Spleen (tissue), 11 donors: ENCODE results near the gene OBSCN. TPM values are rescaled to one million over a fixed set of nuclear protein-coding genes. Genes with fewer than 3 reads are reported as not detected.

Experiments used
- DNase-seq: peaks from one replicate; pipeline ENCODE4 v3.0.0-alpha.2; 2020
- H3K27ac ChIP-seq, 8 donors: fragments of 200-600 bp; sonication (generic) in 7 of 8; 1 replicate in 4 of 8; 2 replicates in 4 of 8; pipeline versions ENCODE4 v1.5.0 to v1.8.0; 2016 to 2021; ENCODE audit warnings: inconsistent platforms in 4 of 8, mild to moderate bottlenecking in 4 of 8, moderate library complexity in 1 of 8
- H3K27me3 ChIP-seq, 7 donors: fragments of 200-600 bp; sonication (generic) in 6 of 7; replicated peaks in 1 of 7; 1 replicate in 4 of 7; 2 replicates in 3 of 7; pipeline versions ENCODE4 v1.5.0 to v1.8.0; 2016 to 2021; ENCODE audit warnings: inconsistent platforms in 3 of 7, mild to moderate bottlenecking in 1 of 7
- H3K36me3 ChIP-seq, 6 donors: fragments of 200-600 bp; sonication (generic) in 5 of 6; 1 replicate in 4 of 6; 2 replicates in 2 of 6; pipeline versions ENCODE4 v1.5.0 to v1.8.0; 2016 to 2021; ENCODE audit warnings: inconsistent platforms in 2 of 6
- H3K4me1 ChIP-seq, 6 donors: fragments of 200-600 bp; sonication (generic) in 5 of 6; 1 replicate in 3 of 6; 2 replicates in 3 of 6; pipeline versions ENCODE4 v1.5.0 to v1.8.0; 2016 to 2021; ENCODE audit warnings: inconsistent platforms in 3 of 6
- H3K4me3 ChIP-seq, 8 donors: fragments of 200-600 bp; sonication (generic) in 7 of 8; 1 replicate in 4 of 8; 2 replicates in 4 of 8; pipeline versions ENCODE4 v1.5.0 to v1.8.0; 2016 to 2021; ENCODE audit warnings: inconsistent platforms in 4 of 8, mild to moderate bottlenecking in 4 of 8, moderate library complexity in 2 of 8
- H3K9me3 ChIP-seq, 8 donors: fragments of 200-600 bp; sonication (generic) in 7 of 8; 1 replicate in 4 of 8; 2 replicates in 4 of 8; pipeline versions ENCODE4 v1.5.0 to v1.8.0; 2016 to 2021; ENCODE audit warnings: inconsistent platforms in 4 of 8
- POLR2A ChIP-seq, 3 donors: fragments of 450-650 bp; IDR thresholded peaks; one replicate each; pipeline ENCODE4 v1.5.1; 2017; ENCODE audit warnings: antibody characterized with exemption in 3 of 3, mild to moderate bottlenecking in 1 of 3
- POLR2AphosphoS5 ChIP-seq, 3 donors: sonication (generic); formaldehyde crosslinking; IDR thresholded peaks; one replicate each; pipeline ENCODE4 v1.5.1; 2017; ENCODE audit warnings: antibody characterized with exemption in 3 of 3
- WGBS, 5 donors: extraction: QIAGEN DNeasy Blood & Tissue Kit in 3 of 5; methylation state at CpG; one replicate each; pipeline versions ENCODE4 v1.1.5 to v1.1.7; 2013 to 2018; 5-methylcytosine and 5-hydroxymethylcytosine counted together
- intact Hi-C: fragments of 100-400 bp; cut with DNase I; formaldehyde crosslinking; loops from one replicate; pipeline ENCODE4 v1.15.0; 2023; ENCODE audit warnings: low total_unique reads
- polyA plus RNA-seq, 3 donors: library from polyadenylated mRNA; stranded (reverse); fragments of 200-250 nt; gene quantifications; one replicate each; pipeline ENCODE4 v1.2.1, GENCODE V29; 2013
- total RNA-seq, 7 donors: library from RNA; depleted of rRNA in 3 of 7; stranded (reverse); fragments of >200 nt in 3 of 7; fragmentation: NEBNext Ultra II Directional in 4 of 7; extraction: Animal tissue kit (Norgen Biotek cat#: 25700) in 4 of 7; gene quantifications; one replicate each; pipeline versions ENCODE4 v1.1.0 to v1.2.1, GENCODE V29; 2016 to 2021
- TF ChIP-seq, protein P1 (sequence below), 11 experiments: fragments of 200-600 bp in 7 of 11; fragments of 450-650 bp in 4 of 11; sonication (generic) in 4 of 11; IDR thresholded peaks in 8 of 11; conservative IDR thresholded peaks in 3 of 11; 1 replicate in 7 of 11; 2 replicates in 4 of 11; pipeline versions ENCODE4 v1.4.0 to v1.8.0; 2016 to 2021; ENCODE audit warnings: antibody characterized with exemption in 11 of 11, inconsistent platforms in 4 of 11, mild to moderate bottlenecking in 1 of 11
- donor health status: healthy with polysubstance abuse.
- donor health status: DM: no; HTN: no; CAD: no; lungs with moderate emphysema.
- donor health status: DM: no; HTN: no; CAD: no.
- donor health status: Bipolar disorder and iron deficiency.
- donor health status: healthy.
- donor health status: DM: no; HTN: no; CAD: no.
- donor health status: DM: yes; HTN: yes; CAD: no.

The OBSCN gene
- total and polyA plus RNA-seq, 10 donors, result 12.6 to 71.7 (median 41.9) TPM

DNA sequence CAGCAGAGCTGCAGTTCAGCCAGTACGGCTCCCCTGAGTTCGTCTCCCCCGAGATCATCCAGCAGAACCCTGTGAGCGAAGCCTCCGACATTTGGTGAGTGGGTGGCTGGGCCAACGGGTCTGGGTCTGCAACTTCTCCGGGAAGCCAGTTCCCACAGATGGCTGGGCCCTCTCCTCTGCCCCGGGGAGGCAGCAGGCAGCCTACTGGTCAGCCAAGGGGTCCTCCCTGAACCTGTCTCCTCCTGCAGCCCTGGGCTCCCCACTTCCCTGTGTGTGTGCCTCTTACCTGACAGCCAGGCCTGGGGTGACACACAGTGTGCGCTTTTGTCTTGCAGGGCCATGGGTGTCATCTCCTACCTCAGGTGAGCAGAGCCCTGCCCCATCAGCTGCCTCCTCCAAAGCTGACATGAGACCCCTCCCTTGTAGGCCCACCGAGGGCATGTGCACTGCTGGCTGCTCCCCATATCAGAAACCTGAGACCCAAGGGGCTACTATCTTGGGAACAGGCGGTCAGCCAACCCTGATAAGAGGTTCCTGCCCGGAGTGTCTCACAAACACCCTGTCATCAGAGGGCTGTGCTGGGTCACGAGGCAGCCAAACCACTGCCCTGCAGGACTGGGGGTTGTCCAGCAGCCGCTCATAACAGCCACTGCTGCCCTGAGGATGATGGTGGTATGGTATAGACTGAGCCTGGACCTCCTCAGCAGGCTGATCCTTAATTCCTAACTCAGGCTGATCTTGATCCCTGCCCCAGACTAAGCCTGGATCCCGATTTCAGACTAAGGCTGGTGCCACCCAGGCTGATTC, 161.2 kb downstream of the OBSCN start:
- H3K4me1 ChIP-seq, result peaks cover 3 to 48% (median 23%) of the 10 kb centered on the region in 6 donors
- peak; percentile 69 for DNase-seq
- H3K9me3 ChIP-seq, result no peaks in the 10 kb centered on the region
- H3K27ac ChIP-seq, result no peak overlapping the region
- H3K27me3 ChIP-seq, result no peaks in the 10 kb centered on the region
- no peak overlapping the region for H3K4me3 ChIP-seq
- H3K36me3 ChIP-seq, result no peaks in the 10 kb centered on the region
- WGBS, 5 donors, result 80 to 89% (median 84%) methylated on average over 10 to 15 of the region's 15 CpGs
- TF ChIP-seq POLR2AphosphoS5 (IDR thresholded peaks at IDR 0.05) (no peak), POLR2A (IDR thresholded peaks at IDR 0.05) (no peak)
- TF ChIP-seq, protein P1, sequence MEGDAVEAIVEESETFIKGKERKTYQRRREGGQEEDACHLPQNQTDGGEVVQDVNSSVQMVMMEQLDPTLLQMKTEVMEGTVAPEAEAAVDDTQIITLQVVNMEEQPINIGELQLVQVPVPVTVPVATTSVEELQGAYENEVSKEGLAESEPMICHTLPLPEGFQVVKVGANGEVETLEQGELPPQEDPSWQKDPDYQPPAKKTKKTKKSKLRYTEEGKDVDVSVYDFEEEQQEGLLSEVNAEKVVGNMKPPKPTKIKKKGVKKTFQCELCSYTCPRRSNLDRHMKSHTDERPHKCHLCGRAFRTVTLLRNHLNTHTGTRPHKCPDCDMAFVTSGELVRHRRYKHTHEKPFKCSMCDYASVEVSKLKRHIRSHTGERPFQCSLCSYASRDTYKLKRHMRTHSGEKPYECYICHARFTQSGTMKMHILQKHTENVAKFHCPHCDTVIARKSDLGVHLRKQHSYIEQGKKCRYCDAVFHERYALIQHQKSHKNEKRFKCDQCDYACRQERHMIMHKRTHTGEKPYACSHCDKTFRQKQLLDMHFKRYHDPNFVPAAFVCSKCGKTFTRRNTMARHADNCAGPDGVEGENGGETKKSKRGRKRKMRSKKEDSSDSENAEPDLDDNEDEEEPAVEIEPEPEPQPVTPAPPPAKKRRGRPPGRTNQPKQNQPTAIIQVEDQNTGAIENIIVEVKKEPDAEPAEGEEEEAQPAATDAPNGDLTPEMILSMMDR (IDR thresholded peaks at IDR 0.05 in 8 of 11, conservative IDR thresholded peaks at IDR 0.05 in 3 of 11), result no peak
- intact Hi-C loops, result no loop called here

DNA sequence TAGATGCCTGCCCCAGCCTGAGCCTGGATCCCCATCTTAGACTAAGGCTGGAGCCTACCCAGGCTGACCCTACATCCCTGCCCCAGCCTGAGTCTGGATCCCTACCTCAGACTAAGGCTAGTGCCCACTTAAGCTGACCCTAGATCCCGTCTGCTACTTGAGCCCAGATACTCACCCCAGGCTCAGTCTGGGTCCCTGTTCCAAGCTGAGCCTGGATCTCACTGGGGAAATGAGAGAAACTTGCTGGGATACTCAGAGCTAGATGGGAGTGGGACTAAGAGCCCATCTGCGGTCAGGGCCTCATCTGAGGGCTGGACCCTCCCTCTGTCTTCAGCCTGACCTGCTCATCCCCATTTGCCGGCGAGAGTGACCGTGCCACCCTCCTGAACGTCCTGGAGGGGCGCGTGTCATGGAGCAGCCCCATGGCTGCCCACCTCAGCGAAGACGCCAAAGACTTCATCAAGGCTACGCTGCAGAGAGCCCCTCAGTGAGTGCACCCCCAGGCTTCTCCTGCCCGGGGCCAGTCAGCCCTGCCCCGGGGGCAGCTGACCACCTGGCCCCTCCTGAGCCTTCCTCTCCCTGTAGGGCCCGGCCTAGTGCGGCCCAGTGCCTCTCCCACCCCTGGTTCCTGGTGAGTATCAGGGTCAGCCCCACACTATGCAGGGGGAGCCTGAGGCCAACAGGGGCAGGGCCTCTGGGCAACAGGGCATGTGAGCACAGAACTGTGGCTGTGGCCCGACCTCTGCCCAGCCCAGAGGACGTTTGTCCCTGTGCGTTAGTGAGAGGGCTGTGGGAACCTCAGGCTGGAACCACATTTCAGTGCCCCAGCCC, 162.0 kb downstream of the OBSCN start:
- Histone ChIP-seq H3K36me3 (no peaks in the 10 kb centered on the region), H3K9me3 (no peaks in the 10 kb centered on the region), H3K27me3 (no peaks in the 10 kb centered on the region), H3K27ac (no peak overlapping the region), H3K4me1 (peaks cover 3 to 55% (median 30%) of the 10 kb centered on the region in 6 donors), H3K4me3 (no peak overlapping the region)
- 87 to 94% (median 92%) methylated on average over 12 to 18 of the region's 18 CpGs for WGBS, 5 donors
- TF ChIP-seq POLR2AphosphoS5 (IDR thresholded peaks at IDR 0.05) (no peak), POLR2A (IDR thresholded peaks at IDR 0.05) (no peak)
- TF ChIP-seq, protein P1 (IDR thresholded peaks at IDR 0.05 in 8 of 11, conservative IDR thresholded peaks at IDR 0.05 in 3 of 11), result no peak
- DNase-seq, result peak; percentile 75
- intact Hi-C loops, result no loop called here

DNA sequence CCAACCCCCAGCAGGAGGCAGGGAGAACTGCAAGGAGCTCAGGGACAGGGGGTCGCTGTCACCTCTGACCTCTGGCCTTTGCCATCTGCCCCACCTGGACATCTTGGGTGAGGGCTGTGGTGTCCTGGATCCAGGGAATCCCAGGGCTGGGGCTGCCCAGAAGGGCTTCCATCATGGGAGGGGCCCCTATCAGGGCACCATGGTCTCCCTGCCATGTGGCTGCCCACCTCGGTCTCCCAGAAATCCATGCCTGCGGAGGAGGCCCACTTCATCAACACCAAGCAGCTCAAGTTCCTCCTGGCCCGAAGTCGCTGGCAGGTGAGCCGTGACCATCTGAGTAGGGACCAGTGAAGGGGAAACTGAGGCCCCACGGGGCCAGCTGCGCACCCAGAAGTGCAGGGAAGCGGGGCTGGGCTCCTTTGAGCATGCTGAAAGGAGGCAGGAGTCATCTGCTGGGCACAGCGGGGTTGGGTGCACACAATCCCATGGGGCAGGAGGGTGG, 162.6 kb downstream of the OBSCN start:
- WGBS, 5 donors, result 82 to 92% (median 87%) methylated on average over 8 to 10 of the region's 10 CpGs
- intact Hi-C loops, result no loop called here
- DNase-seq, result peak; percentile 72
- Histone ChIP-seq H3K9me3 (no peaks in the 10 kb centered on the region), H3K36me3 (no peaks in the 10 kb centered on the region), H3K27me3 (no peaks in the 10 kb centered on the region), H3K4me3 (no peak overlapping the region), H3K4me1 (peaks cover 3 to 62% (median 34%) of the 10 kb centered on the region in 6 donors), H3K27ac (no peak overlapping the region)
- TF ChIP-seq POLR2AphosphoS5 (IDR thresholded peaks at IDR 0.05) (no peak), POLR2A (IDR thresholded peaks at IDR 0.05) (no peak)
- TF ChIP-seq, protein P1 (IDR thresholded peaks at IDR 0.05 in 8 of 11, conservative IDR thresholded peaks at IDR 0.05 in 3 of 11), result no peak
